Naive thymus-derived CD4-positive, alpha-beta T cell (primary cell): ENCODE results near the gene VAV3. TPM values are rescaled to one million over a fixed set of nuclear protein-coding genes. Genes with fewer than 3 reads are reported as not detected.

Experiments used
- ATAC-seq: fragments of 150-1000 bp; cut with Tn5 transposase; 2 replicates; pipeline ENCODE4 v1.10.0; 2021; ENCODE audit warnings: mild to moderate bottlenecking, moderate library complexity
- CTCF ChIA-PET: fragments of 350-600 bp; sonication (Branson Sonifier 250); formaldehyde crosslinking; loops from one replicate; lab custom pipeline; 2021; ENCODE audit warnings: antibody characterized with exemption; lab: Charles Lee
- POLR2A ChIA-PET: fragments of 350-600 bp; sonication (Branson Sonifier 250); formaldehyde crosslinking; loops from one replicate; lab custom pipeline; 2021; ENCODE audit warnings: antibody characterized with exemption, inconsistent platforms; lab: Charles Lee
- DNase-seq, 9 donors: peaks; one replicate each; pipeline versions ENCODE4 v3.0.0 to v3.0.0-alpha.2; 2020 to 2022; ENCODE audit warnings: mixed read lengths in 1 of 9
- H3K27ac ChIP-seq: one replicate; pipeline ENCODE4 v1.7.0; 2013; ENCODE audit warnings: mild to moderate bottlenecking, low read depth, low read length, moderate library complexity
- H3K27me3 ChIP-seq, 2 donors: one replicate each; pipeline ENCODE4 v1.7.0; 2013; ENCODE audit warnings: low read length in 2 of 2, mild to moderate bottlenecking in 2 of 2, moderate library complexity in 2 of 2; ENCODE audit not compliant: control insufficient read depth in 2 of 2, insufficient read depth in 2 of 2
- H3K36me3 ChIP-seq, 3 experiments: 1 replicate in 2 of 3; 2 replicates in 1 of 3; pipeline ENCODE4 v1.7.0; 2013; ENCODE audit warnings: low read length in 3 of 3, mild to moderate bottlenecking in 3 of 3, moderate library complexity in 1 of 3; ENCODE audit not compliant: insufficient read depth in 3 of 3, control insufficient read depth in 2 of 3
- H3K4me1 ChIP-seq, 2 donors: one replicate each; pipeline ENCODE4 v1.7.0; 2013; ENCODE audit warnings: low read length in 2 of 2, mild to moderate bottlenecking in 2 of 2, moderate library complexity in 1 of 2; ENCODE audit not compliant: control insufficient read depth in 2 of 2, insufficient read depth in 2 of 2
- H3K4me3 ChIP-seq: 2 replicates; pipeline ENCODE4 v1.7.0; 2013; ENCODE audit warnings: mild to moderate bottlenecking, low read length
- H3K9me3 ChIP-seq, 3 experiments: 1 replicate in 2 of 3; 2 replicates in 1 of 3; pipeline ENCODE4 v1.7.0; 2013; ENCODE audit warnings: low read length in 3 of 3; ENCODE audit not compliant: control insufficient read depth in 2 of 3
- H3K27ac Mint-ChIP-seq, 9 donors: one replicate each; pipeline ENCODE4 v1.8.0; 2020 to 2022; ENCODE audit warnings: mixed read lengths in 9 of 9, mild to moderate bottlenecking in 8 of 9, moderate library complexity in 5 of 9, inconsistent platforms in 2 of 9
- H3K27me3 Mint-ChIP-seq, 5 donors: one replicate each; pipeline ENCODE4 v1.8.0; 2021 to 2022; ENCODE audit warnings: mixed read lengths in 5 of 5, mild to moderate bottlenecking in 1 of 5
- H3K36me3 Mint-ChIP-seq, 5 donors: one replicate each; pipeline ENCODE4 v1.8.0; 2020 to 2022; ENCODE audit warnings: mixed read lengths in 5 of 5, mild to moderate bottlenecking in 3 of 5, inconsistent platforms in 1 of 5
- H3K4me1 Mint-ChIP-seq, 7 donors: one replicate each; pipeline ENCODE4 v1.8.0; 2020 to 2022; ENCODE audit warnings: mixed read lengths in 7 of 7, mild to moderate bottlenecking in 3 of 7, inconsistent platforms in 1 of 7
- H3K4me3 Mint-ChIP-seq, 10 donors: one replicate each; pipeline ENCODE4 v1.8.0; 2020 to 2022; ENCODE audit warnings: mild to moderate bottlenecking in 10 of 10, mixed read lengths in 10 of 10, moderate library complexity in 6 of 10, inconsistent platforms in 2 of 10
- H3K9me3 Mint-ChIP-seq, 11 donors: one replicate each; pipeline ENCODE4 v1.8.0; 2020 to 2022; ENCODE audit warnings: mixed read lengths in 11 of 11, mild to moderate bottlenecking in 4 of 11, inconsistent platforms in 1 of 11, moderate library complexity in 1 of 11
- intact Hi-C, 2 donors: fragments of 100-400 bp; cut with micrococcal nuclease; formaldehyde crosslinking; loops; one replicate each; pipeline ENCODE4 v1.15.1; 2023
- polyA plus RNA-seq, 2 donors: library from polyadenylated mRNA; unstranded; fragments of 300-500 nt; fragmentation: Illumina TruSeq; gene quantifications; one replicate each; pipeline ENCODE4 v1.2.3, GENCODE V29; 2021
- total RNA-seq, 6 experiments: library from RNA in 5 of 6; stranded (reverse) in 5 of 6; gene quantifications; 1 replicate in 5 of 6; 2 replicates in 1 of 6; pipeline ENCODE4 v1.2.3 and lab custom pipeline; 2021 to 2026

VAV3 gene
- total and polyA plus RNA-seq, 7 experiments from 2014 or later = 1.3 to 23.2 (median 2.7) TPM

- Histone ChIP-seq H3K4me3 (no peak overlapping the region), H3K4me1 (peaks cover 9 to 42% of the 10 kb centered on the region in 2 donors)
- no peak overlapping the region for H3K27ac Mint-ChIP-seq
Measured at GRCh38 chr1:107831921-107832320, 133.1 kb downstream of the VAV3 start.

GRCh38 chr1:107830526-107830925 lies 134.5 kb downstream of the VAV3 start:
- no peak for ATAC-seq
- ChIA-PET CTCF (no interaction called here), POLR2A (no interaction called here)
- peak overlapping the region in 3 of 9 donors; percentile 42 to 53 (median 52) for H3K27ac Mint-ChIP-seq
- DNase-seq = no peak
- peaks cover 0 to 3% (median 0%) of the 10 kb centered on the region in 11 donors for H3K9me3 Mint-ChIP-seq
- H3K27me3 Mint-ChIP-seq = no peaks in the 10 kb centered on the region
- Histone ChIP-seq H3K27me3 (no peaks in the 10 kb centered on the region), H3K4me3 (no peak overlapping the region), H3K36me3 (no peaks in the 10 kb centered on the region), H3K27ac (no peak overlapping the region), H3K4me1 (peaks cover 9 to 42% of the 10 kb centered on the region in 2 donors), H3K9me3 (no peaks in the 10 kb centered on the region)
- intact Hi-C loops = no loop called here
- peaks cover 0 to 7% (median 0%) of the 10 kb centered on the region in 5 donors for H3K36me3 Mint-ChIP-seq
- peaks cover 22 to 65% (median 27%) of the 10 kb centered on the region in 7 donors for H3K4me1 Mint-ChIP-seq
- peak overlapping the region in 2 of 10 donors; percentile 29 to 41 for H3K4me3 Mint-ChIP-seq

More at GRCh38 chr1:107831921-107832320, 133.1 kb downstream of the VAV3 start:
- Mint-ChIP-seq H3K4me3 (no peak overlapping the region), H3K4me1 (peaks cover 25 to 72% (median 37%) of the 10 kb centered on the region in 7 donors), H3K36me3 (peaks cover 0 to 16% (median 0%) of the 10 kb centered on the region in 5 donors), H3K9me3 (peaks cover 0 to 3% (median 0%) of the 10 kb centered on the region in 11 donors), H3K27me3 (no peaks in the 10 kb centered on the region)
- ATAC-seq (no peak), DNase-seq (no peak)
- no peak overlapping the region for H3K27ac ChIP-seq
- H3K27me3 ChIP-seq = no peaks in the 10 kb centered on the region
- ChIA-PET CTCF (interaction anchor here (1.2 kb wide), 1 partner anchor 13 kb away, joined by 3 read pairs; no protein-coding TSS in a partner anchor), POLR2A (no interaction called here)
- no peaks in the 10 kb centered on the region for H3K9me3 ChIP-seq
- no peaks in the 10 kb centered on the region for H3K36me3 ChIP-seq
- intact Hi-C loops = no loop called here

GRCh38 chr1:107830075-107830474 lies 134.9 kb downstream of the VAV3 start:
- Histone ChIP-seq H3K27ac (no peak overlapping the region), H3K4me1 (peaks cover 9 to 42% of the 10 kb centered on the region in 2 donors)
- H3K27me3 Mint-ChIP-seq = no peaks in the 10 kb centered on the region

GRCh38 chr1:107829036-107829770 lies 135.8 kb downstream of the VAV3 start:
- peak overlapping the region in 7 of 9 donors; percentile 25 to 56 (median 32) for H3K27ac Mint-ChIP-seq
- peak; percentile 80 for ATAC-seq
- DNase-seq = no peak
- peaks cover 23 to 58% (median 27%) of the 10 kb centered on the region in 7 donors for H3K4me1 Mint-ChIP-seq
- peaks cover 0 to 3% (median 0%) of the 10 kb centered on the region in 11 donors for H3K9me3 Mint-ChIP-seq
- Histone ChIP-seq H3K36me3 (no peaks in the 10 kb centered on the region), H3K4me3 (no peak overlapping the region), H3K9me3 (no peaks in the 10 kb centered on the region), H3K4me1 (peaks cover 9 to 38% of the 10 kb centered on the region in 2 donors), H3K27ac (no peak overlapping the region), H3K27me3 (no peaks in the 10 kb centered on the region)
- intact Hi-C loops = loop anchor here in 1 of 2 donors (2.0 to 10.0 kb wide), 3 partner anchors 42 to 134 kb away; no protein-coding TSS in a partner anchor
- CTCF ChIA-PET = interaction anchor here (1.0 kb wide), 1 partner anchor 66 kb away, joined by 3 read pairs; no protein-coding TSS in a partner anchor
- H3K27me3 Mint-ChIP-seq = no peaks in the 10 kb centered on the region
- POLR2A ChIA-PET = interaction anchor here (0.6 to 1.0 kb wide), 2 partner anchors 34 to 294 kb away, joined by 3 read pairs; no protein-coding TSS in a partner anchor
- H3K4me3 Mint-ChIP-seq = peak overlapping the region in 8 of 10 donors; percentile 23 to 65 (median 42)
- H3K36me3 Mint-ChIP-seq = peaks cover 0 to 7% (median under 1%) of the 10 kb centered on the region in 5 donors

More at GRCh38 chr1:107830075-107830474, 134.9 kb downstream of the VAV3 start:
- ChIA-PET CTCF (interaction anchor here (1.0 kb wide), 1 partner anchor 65 kb away, joined by 3 read pairs; no protein-coding TSS in a partner anchor), POLR2A (no interaction called here)
- H3K27me3 ChIP-seq = no peaks in the 10 kb centered on the region
- Mint-ChIP-seq H3K36me3 (peaks cover 0 to 7% (median 0%) of the 10 kb centered on the region in 5 donors), H3K27ac (peak overlapping the region in 4 of 9 donors; percentile 30 to 53 (median 47)), H3K4me1 (peaks cover 23 to 65% (median 27%) of the 10 kb centered on the region in 7 donors), H3K4me3 (peak overlapping the region in 1 of 10 donors; percentile 65), H3K9me3 (peaks cover 0 to 3% (median 0%) of the 10 kb centered on the region in 11 donors)
- no peaks in the 10 kb centered on the region for H3K9me3 ChIP-seq
- intact Hi-C loops = no loop called here
- H3K4me3 ChIP-seq = no peak overlapping the region
- H3K36me3 ChIP-seq = no peaks in the 10 kb centered on the region
- ATAC-seq (no peak), DNase-seq (no peak)

- intact Hi-C loops = loop anchor here in 1 of 2 donors (5.0 to 10.0 kb wide), 3 partner anchors 38 to 110 kb away; no protein-coding TSS in a partner anchor
- Mint-ChIP-seq H3K4me3 (no peak overlapping the region), H3K4me1 (peaks cover 22 to 54% (median 29%) of the 10 kb centered on the region in 7 donors)
Measured at GRCh38 chr1:107824946-107825345, 140.0 kb downstream of the VAV3 start.

GRCh38 chr1:107821340-107821739 lies 143.6 kb downstream of the VAV3 start:
- Histone ChIP-seq H3K9me3 (no peaks in the 10 kb centered on the region), H3K4me3 (no peak overlapping the region), H3K27me3 (no peaks in the 10 kb centered on the region), H3K27ac (no peak overlapping the region), H3K36me3 (no peaks in the 10 kb centered on the region), H3K4me1 (peaks cover 0 to 7% of the 10 kb centered on the region in 2 donors)
- CTCF ChIA-PET = no interaction called here
- Mint-ChIP-seq H3K4me3 (peak overlapping the region in 4 of 10 donors; percentile 0 to 19 (median 6)), H3K27ac (peak overlapping the region in 4 of 9 donors; percentile 2 to 16 (median 6)), H3K9me3 (peaks cover 0 to 17% (median 6%) of the 10 kb centered on the region in 11 donors), H3K4me1 (peaks cover 7 to 49% (median 13%) of the 10 kb centered on the region in 7 donors), H3K36me3 (peaks cover 11 to 22% (median 15%) of the 10 kb centered on the region in 5 donors), H3K27me3 (no peaks in the 10 kb centered on the region)
- POLR2A ChIA-PET = no interaction called here
- no peak for DNase-seq
- intact Hi-C loops = loop anchor here in 1 of 2 donors (5.0 to 10.0 kb wide), 2 partner anchors 49 to 113 kb away; no protein-coding TSS in a partner anchor
- peak; percentile 76 for ATAC-seq

More at GRCh38 chr1:107824946-107825345, 140.0 kb downstream of the VAV3 start:
- POLR2A ChIA-PET = no interaction called here
- Mint-ChIP-seq H3K27ac (no peak overlapping the region), H3K36me3 (peaks cover 11 to 22% (median 18%) of the 10 kb centered on the region in 5 donors), H3K27me3 (no peaks in the 10 kb centered on the region), H3K9me3 (peaks cover 0 to 17% (median 6%) of the 10 kb centered on the region in 11 donors)
- Histone ChIP-seq H3K4me3 (no peak overlapping the region), H3K9me3 (no peaks in the 10 kb centered on the region), H3K36me3 (no peaks in the 10 kb centered on the region), H3K27ac (no peak overlapping the region), H3K27me3 (no peaks in the 10 kb centered on the region), H3K4me1 (peaks cover 16 to 26% of the 10 kb centered on the region in 2 donors)
- CTCF ChIA-PET = no interaction called here
- ATAC-seq (no peak), DNase-seq (no peak)
